Stimulated activated CD8-positive, alpha-beta memory T cell treated with anti-CD3 and anti-CD28 coated beads, Interleukin-7, amount 100 ng/mL, for 48 hours (primary cell): ENCODE measurements around the gene PRKCH.
"Not testable (repeated sequence)": the region's sequence is repeated elsewhere in the genome, so short reads cannot be mapped to it uniquely, and the experiment has no call there.

ENCODE experiments used
- DNase-seq, 2 donors: peaks; one replicate each; pipeline ENCODE4 v3.0.0-alpha.2; 2020; ENCODE audit warnings: low read depth in 1 of 2; ENCODE audit errors: extremely low read depth in 1 of 2

The PRKCH gene

DNA sequence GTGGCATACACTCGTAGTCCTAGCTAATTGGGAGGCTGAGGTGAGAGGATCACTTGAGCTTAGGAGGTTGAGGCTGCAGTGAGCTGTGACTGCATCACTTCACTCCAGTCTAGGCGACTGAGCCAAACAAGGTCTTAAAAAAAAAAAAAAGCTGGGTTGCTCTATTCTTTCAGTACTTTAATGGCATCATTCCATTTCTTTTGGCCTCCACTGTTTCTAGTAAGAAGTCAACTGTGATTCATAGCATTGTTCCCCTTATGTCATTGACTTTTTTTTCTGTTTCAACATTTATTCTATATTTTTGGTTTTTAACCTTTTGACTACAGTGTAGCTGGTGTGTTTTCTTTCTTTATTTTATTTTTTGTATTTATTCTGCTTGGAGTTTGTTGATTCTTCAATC lies 16.7 kb upstream of the PRKCH start:
- no peak for DNase-seq

DNA sequence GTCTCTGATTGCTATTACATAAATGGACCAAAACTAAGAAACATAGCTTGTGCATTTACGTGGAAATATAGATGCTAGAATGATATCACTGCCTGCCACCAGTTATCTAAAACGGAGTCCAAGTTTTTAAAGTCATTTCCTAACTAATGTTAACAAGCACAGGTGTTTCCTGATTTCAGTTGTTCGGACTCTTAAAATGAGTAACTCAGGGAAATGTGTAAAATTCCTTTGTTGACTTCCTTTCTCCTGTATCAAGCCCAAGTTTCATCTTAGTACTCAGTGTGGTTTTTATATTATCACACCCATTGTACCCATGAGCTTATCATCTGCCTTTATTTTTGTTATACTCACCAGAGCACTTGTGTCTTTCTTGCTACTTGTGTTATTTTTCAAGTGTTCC lies 13.2 kb upstream of the PRKCH start:
- DNase-seq, result no peak

DNA sequence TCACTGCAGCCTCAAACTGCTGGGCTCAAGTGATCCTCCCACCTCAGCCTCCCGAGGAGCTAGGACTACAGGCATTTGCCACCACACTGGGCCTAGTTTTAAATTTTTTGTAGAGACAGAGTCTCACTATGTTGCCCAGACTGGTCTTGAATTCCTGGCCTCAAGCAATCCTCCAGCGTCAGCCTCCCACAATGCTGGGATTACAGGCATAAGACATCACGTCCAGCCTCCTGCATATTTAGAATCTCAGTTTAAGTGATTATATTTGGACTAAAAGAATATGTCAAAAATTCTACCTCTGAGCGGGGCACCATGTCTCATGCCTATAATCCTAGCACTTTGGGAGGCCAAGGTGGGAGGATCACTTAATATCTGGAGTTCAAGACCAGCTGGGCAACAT lies 12.7 kb upstream of the PRKCH start:
- not testable (repeated sequence) for DNase-seq

DNA sequence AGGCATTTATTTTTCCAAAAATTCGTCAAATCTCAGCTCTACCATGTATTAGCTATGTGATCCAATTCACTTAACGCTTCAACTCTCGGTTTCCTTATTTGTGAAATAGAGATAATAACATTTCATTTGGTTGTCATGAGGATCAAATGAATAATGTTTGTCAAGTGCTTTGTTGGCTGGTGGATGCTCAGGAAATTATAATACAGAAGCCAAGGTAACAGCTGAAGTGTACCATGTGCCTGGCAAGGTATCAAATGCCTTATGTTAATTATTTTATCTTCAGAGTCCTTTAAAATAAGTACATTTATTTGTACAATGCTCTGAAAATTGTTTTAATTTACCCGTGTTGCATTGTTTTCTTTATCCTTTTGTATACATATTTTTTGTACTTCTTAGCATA lies 6.1 kb upstream of the PRKCH start:
- DNase-seq, result no peak

DNA sequence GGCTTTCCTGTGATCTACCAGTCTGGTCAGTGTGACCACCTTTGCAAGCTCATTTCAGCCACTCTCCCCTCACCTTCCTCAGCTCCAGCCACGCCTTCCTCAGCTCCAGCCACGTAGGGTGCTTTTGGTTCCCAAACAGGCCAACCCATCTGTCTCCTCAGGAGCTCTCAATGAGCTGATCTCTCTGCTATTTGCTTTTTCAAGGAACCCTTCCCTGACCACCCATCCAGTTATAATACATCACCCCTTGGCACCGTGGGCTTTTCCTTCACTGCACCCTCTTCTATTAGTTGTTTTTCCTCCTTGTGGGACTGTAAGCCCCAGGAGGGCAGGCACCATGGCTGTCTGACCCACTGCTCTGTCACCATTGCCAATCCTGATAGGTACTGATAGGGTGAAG lies 2.3 kb upstream of the PRKCH start:
- DNase-seq, result no peak

DNA sequence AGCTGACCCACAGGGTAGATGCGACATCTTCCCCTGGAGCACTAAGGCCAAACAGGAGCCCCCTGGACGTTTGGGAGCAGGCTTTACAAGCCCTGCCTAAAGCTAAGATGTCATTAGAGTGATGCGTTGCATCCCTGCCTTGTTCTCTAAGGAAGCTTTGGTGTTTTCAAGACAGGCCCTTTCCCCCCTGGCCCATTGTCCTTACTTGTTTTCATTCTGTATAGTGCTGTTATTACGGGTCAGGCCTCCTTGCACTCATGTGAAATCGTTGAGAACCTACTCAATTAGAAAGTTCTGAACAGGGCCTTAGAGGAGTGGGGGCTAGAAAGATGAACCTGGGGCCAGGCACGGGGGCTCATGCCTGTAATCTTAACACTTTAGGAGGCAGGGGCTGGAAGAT lies 1.7 kb upstream of the PRKCH start:
- DNase-seq, result no peak

DNA sequence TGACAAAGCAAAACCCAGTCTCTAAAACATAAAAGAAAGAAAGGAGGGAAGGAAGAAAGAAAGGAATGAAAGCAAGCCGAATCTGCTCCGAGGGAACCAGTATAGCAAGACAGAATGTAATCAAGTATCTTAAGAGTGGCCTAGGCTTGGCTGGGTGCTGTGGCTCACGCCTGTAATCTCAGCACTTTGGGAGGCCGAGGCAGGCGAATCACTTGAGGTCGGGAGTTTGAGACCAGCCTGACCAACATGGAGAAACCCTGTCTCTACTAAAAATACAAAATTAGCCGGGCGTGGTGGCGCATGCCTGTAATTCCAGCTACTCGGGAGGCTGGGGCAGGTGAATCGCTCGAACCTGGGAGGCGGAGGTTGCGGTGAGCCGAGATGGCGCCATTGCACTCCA lies 1.2 kb upstream of the PRKCH start:
- not testable (repeated sequence) for DNase-seq

DNA sequence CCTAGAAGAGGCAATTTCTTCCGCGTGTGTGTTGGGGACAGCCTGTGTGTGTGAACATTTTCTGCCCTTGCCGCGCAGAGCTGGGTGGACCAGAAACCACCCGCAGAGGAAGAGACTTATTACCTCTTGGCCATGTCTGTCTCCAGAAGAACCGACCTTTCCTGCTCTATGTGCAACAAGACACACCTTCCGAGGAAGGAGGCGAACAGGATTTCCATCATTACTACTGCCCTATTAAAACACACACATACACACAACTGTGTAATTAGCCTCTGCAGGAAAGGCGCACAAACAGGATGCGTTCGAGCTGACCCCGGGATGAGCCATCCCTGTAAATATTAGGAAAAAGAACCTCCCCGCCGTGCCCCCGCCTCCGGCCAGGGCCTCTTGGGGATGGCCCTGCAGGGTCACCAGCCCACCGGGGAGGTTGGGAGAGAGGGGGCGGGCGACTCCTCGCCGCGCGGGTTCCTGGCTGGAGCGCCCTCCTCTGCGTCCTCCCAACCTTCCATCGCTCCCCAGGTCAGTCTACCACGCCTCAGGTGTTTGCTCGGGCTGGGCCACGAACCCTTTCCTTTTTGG lies 484 bp upstream of the PRKCH start:
- DNase-seq, result no peak

DNA sequence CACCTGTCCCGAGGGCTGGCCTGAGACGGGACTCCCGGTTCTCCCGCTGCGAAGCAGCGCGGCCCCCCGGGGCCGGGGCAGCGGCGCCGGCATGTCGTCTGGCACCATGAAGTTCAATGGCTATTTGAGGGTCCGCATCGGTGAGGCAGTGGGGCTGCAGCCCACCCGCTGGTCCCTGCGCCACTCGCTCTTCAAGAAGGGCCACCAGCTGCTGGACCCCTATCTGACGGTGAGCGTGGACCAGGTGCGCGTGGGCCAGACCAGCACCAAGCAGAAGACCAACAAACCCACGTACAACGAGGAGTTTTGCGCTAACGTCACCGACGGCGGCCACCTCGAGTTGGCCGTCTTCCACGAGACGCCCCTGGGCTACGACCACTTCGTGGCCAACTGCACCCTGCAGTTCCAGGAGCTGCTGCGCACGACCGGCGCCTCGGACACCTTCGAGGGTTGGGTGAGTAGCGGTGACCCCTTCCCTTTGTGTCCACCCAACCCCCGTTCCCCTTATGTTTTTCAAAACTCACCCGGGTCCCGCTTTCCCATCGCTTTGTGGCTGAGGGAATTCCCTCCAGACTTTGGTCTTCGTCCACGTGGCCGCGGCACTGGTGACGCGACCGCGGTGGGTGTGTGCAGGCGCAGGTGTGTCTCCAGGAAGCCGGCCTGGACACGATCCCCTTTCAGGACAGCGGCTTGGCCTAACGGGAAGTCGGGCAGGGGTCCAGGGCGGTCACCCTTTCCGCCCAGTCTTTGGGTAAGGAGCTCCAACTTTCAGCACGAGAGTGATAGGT lies 826 bp downstream of the PRKCH start:
- no peak for DNase-seq

DNA sequence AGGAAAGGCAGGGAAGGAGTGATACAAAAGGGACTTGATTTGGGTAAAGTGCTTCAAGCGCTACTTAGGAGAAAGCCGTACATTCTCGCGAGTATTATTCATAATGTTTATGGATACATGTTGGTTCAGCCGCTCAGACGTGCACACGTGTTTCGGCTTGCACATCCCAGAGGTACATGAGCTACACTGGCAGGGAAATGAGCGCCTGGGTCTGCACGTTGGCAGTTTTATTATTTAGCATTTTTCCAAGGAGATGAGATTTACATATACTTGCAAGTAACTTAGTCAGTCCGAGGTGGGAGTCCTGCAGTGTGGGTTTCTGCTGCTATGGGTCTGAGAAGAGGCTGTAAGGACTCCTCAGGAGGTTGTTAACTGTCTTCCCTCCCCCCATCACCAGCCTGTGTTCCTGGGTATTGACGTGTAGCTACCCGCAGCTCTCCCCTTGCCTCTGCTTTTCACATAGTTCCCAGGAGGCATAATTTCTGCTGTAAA lies 1.5 kb downstream of the PRKCH start:
- no peak for DNase-seq

DNA sequence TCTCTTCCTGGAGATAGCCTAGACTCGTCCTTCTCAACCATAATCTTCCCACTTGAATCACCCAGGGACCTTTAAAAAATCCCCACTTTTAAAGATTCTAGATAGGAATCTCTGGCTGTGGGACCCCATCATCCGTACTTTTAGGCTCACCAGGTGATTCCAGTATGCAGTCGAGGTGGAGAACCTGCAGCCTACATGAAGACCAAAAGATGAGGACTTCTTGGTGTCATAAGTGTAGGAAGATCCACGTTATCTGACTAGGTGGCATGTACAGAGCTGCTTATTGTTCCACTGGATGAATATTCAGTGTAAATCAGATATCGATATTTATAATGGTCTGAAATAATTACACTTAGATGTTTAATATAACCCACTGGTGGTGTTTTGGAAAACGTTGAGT lies 2.6 kb downstream of the PRKCH start:
- DNase-seq, result no peak

DNA sequence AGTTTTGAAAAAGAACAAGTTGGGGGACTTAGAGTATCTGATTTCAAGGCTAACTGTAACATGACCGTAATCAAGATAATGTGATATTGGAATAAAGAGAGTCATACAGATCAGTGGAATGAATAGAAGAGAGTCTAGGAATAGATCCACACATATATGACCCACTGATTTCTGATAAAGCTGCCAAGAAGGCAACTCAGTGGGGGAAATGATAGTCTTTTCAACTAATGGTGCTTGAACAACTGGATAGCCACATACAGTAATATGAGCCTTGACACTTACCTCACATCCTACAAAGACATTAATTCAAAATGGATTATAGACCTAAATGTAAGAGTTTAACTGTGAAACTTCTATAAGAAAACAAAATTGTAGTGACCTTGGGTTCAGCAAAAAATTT lies 3.8 kb downstream of the PRKCH start:
- DNase-seq, result no peak

DNA sequence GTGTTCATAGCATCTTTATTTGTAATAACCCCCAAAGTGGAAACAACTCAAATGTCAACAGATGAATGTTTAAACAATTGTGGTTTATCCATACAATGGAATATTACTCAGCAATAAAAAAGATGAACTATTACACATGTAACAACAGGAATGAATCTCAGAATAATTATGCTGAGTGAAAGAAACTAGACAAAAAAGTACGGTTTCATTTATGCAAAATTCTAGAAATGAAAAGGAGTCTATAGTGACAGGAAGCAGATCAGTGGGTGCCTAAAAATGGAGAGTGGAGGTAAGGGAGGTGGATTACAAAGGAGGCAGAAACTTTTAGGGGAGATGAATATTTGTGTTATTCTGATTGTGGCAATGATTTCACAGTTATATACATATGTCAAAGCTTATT lies 4.8 kb downstream of the PRKCH start:
- DNase-seq, result no peak

DNA sequence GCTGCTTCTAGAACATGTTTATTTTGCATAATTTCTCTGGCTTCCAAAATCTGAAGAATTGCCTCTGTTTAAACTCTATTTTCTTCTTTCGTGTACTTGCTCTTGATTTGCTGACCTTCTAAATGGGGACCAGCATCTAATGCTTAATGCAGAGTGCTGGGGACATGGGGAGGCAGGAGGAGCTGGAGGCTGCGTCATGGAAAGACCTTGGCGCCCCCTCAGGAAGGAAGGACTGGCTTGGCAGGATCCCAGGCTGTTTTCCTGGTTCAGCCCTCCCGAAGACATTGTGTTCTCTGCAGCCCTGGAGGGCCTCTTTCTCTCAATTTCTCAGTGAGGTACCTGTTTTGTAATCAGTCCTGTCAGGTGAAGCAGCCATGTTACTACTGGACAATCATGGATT lies 5.5 kb downstream of the PRKCH start:
- DNase-seq, result no peak

DNA sequence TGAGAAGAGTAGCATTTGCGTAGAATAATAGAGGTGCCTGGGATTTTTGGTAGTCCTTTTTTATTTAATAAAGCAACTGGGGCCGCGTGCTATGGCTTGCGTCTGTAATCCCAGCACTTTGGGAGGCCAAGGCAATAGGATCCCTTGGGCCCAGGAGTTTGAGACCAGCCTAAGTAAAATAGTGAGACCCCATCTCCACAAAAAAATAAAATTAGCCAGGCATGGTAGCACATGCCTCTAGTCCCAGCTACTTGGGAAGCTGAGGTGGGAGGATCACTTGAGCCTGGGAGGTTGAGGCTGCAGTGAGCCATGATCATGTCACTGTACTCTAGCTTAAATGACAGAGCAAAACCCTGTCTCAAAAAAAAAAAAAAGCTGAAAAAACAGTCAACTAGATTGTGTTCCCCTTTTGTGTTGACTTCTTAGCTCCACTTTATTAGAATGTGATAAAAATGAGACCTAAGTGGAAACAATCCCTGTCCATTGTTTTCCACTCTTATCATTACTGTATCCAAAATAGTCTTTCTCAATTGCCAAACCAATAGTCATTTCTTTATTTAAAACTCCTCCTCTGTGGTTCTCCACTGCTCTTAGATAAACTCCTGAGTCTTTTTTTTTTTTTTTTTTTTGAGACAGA lies 7.4 kb downstream of the PRKCH start:
- no peak for DNase-seq

DNA sequence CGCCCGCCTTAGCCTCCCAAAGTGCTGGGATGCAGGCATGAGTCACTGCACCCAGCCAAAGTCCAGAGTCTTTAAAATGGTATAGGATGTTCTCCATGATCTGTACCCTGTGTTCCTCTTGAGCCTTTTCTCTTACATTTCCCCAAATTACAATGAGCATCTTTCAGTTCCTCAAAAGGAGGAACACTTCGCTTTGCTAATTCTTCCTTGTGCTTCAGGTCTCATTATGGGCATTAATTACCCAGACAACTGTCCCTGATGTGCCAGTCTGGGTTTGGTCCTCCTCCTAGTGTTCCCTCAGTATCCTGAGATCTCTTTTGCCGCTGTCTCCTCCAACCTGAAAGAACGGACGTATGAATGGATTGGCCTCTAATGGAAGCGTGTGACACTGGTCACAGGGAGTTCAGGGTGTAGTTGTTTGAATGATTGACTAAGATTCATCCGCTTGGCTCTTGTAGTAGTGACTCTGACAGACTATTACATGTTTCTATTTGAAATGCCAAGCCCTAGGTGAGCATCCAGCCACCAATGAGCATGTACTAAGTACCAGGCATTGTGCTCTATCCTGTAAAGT lies 8.2 kb downstream of the PRKCH start:
- no peak for DNase-seq

DNA sequence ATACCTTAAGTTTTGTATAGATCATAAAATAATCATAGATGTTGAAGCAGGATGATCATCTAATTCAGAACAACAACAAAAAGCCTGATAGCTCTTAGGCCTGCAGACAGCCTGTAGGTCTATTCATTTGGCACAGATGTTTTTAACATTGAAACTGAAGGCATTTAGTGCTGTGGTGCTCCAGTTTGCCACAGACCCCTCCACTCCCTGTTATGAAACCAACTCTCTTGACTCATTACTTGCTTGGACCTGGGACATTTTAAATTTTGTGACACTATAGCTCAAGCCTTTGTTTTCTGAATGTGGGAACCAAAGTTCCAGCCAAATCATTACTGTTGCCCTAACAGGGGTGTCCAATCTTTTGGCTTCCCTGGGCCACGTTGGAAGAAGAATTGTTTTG lies 9.1 kb downstream of the PRKCH start:
- no peak for DNase-seq

DNA sequence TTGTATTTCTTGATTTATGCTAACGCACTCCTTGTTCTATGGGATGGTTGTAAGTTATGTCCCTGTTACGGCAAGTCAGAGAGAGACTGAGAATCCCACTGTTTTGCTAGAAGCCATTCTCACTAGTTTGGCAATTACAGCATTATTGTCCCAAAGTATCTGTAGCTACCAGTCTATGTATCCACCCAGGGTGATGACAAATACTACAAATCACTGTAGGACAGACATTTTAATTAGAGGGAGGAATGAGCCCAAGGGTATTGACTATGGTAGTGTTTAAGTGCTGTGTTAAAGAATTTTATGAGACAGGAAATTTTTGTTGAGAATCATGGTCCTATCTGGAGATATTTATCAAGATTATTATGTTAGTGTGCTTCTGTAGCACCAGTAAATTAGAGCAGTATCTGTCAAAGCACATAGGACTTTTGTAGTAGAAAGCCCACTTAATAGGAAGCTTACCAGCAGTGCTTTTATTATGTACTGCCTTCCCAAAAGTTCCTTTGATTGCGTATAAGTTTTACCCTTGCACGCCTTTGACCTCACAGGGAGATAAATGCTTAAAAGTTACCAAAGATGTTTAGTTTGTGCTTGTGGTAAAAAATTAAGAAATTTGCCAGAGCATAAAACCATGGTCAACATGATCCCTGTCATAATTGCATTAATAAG lies 10.7 kb downstream of the PRKCH start:
- DNase-seq, result no peak

DNA sequence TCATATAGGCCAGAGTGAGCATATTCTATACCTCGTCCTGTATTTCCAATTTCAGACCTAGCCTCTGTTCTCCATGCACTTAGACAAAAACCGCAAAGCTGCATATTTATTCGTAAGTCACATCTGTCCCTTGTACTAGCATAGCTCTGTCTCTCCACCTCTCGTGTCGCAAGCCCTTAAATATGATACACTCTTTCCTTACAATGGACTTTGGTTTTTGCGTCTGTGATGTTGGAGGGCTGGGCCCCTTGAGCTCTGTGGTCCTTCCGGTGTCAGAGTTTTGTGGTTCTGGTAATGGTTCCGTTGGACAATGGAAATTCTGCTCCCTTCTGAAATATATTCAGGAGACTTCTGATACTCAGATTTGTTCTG lies 11.3 kb downstream of the PRKCH start:
- DNase-seq, result no peak

DNA sequence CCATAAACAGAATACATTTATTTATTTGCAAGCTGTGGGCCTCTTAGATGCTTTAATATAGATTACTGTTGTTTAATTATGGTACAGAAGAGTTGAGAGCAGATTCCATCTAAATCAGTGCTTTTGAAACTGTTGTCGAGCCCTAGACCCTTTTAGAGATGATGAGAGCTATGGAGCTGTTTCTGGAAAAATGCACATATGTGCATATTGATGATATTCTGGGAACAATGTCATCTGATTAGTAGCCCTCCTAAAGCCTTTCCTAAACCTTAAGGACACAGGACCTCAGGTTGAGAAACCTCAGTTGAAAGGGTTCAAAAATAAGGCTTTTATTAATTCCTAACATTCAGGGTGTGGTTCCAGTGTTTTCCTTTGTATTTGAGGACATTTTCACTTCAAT lies 11.7 kb downstream of the PRKCH start:
- no peak for DNase-seq

DNA sequence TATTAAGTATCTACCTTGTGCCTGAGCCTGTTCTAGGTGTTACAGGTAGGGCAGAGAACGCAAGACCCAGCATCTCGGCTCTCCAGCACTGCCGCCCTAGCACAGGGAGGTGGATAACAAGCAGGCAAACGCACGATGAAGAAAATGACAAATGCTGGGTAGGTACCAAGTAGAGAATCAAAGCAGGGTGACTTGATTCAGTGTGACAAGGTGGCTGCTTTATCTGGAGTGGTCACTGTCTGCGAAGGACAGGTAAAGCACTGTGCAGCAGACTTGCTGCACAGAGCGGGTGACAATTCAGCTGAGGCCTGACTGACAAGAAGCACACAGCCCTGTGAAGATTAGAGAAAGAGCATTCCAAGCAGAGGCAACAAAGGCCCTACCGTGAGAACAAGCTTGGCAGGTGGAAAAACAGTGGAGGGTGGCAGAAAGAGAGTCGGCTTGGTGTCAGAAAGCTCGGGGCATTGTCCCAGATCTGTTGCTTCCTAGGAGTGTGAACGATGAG lies 12.9 kb downstream of the PRKCH start:
- DNase-seq, result no peak
